CD1c-positive myeloid dendritic cell (primary cell): Measurements from ENCODE around the gene DNAI2.

ENCODE experiments used
- DNase-seq: peaks from one replicate; pipeline ENCODE4 v3.0.0-alpha.2; 2016; ENCODE audit errors: extremely low spot score

The DNAI2 gene

GRCh38 chr17:74274060-74274708, at the start of gene DNAI2:
Gene DNAI2, plus strand, starts transcription at chr17:74274234. Its CDS starts 7,584 bp downstream, at chr17:74281818.
- DNase-seq: peak; percentile 57

GRCh38 chr17:74224959-74225725, 48.9 kb upstream of the DNAI2 start:
- DNase-seq: no peak

GRCh38 chr17:74226252-74226651, 47.8 kb upstream of the DNAI2 start:
- DNase-seq: peak; percentile 62

GRCh38 chr17:74227271-74228080, 46.6 kb upstream of the DNAI2 start:
- no peak for DNase-seq

- DNase-seq: no peak
These were observed 45.6 kb upstream of the DNAI2 start for GRCh38 chr17:74228306-74228978.

- DNase-seq: no peak
These were observed 43.1 kb upstream of the DNAI2 start for GRCh38 chr17:74230896-74231295.

- DNase-seq: no peak
These were observed 41.8 kb upstream of the DNAI2 start for GRCh38 chr17:74231928-74232907.

- DNase-seq: no peak
These were observed 40.1 kb upstream of the DNAI2 start for GRCh38 chr17:74233937-74234336.

- peak; percentile 63 for DNase-seq
These were observed 39.5 kb upstream of the DNAI2 start for GRCh38 chr17:74234486-74234885.

- peak; percentile 75 for DNase-seq
These were observed 38.9 kb upstream of the DNAI2 start for GRCh38 chr17:74235040-74235581.

GRCh38 chr17:74235911-74236371, 38.1 kb upstream of the DNAI2 start:
- no peak for DNase-seq

GRCh38 chr17:74237321-74237720, 36.7 kb upstream of the DNAI2 start:
- DNase-seq: no peak

- peak; percentile 90 for DNase-seq
These were observed 34.9 kb upstream of the DNAI2 start for GRCh38 chr17:74239172-74239571.

- peak; percentile 13 for DNase-seq
These were observed 33.3 kb upstream of the DNAI2 start for GRCh38 chr17:74240618-74241205.

GRCh38 chr17:74241431-74241830, 32.6 kb upstream of the DNAI2 start:
- DNase-seq: peak; percentile 92

GRCh38 chr17:74241847-74242246, 32.2 kb upstream of the DNAI2 start:
- no peak for DNase-seq

- DNase-seq: no peak
These were observed 30.9 kb upstream of the DNAI2 start for GRCh38 chr17:74243013-74243755.

GRCh38 chr17:74244128-74244527, 29.9 kb upstream of the DNAI2 start:
- no peak for DNase-seq

GRCh38 chr17:74244548-74244947, 29.5 kb upstream of the DNAI2 start:
- DNase-seq: no peak
